GM21717 (cell line): ENCODE results near the gene HRG.
A peak's percentile ranks its signal among the peaks of the same experiment; 100 is the strongest.
"Not testable (repeated sequence)": the region's sequence is repeated elsewhere in the genome, so short reads cannot be mapped to it uniquely, and the experiment has no call there.

Experiments used
- ATAC-seq: cut with Tn5 transposase; IDR thresholded peaks from one replicate; pipeline ENCODE4 v1.9.1; 2021; ENCODE audit warnings: mild to moderate bottlenecking, moderate library complexity; ENCODE audit not compliant: unreplicated experiment

Gene HRG

GRCh38 chr3:186665625-186666188 is at the start of gene HRG:
Gene HRG (plus strand): TSS chr3:186666014. CDS start chr3:186666032, 18 bp downstream.
- no peak for ATAC-seq

GRCh38 chr3:186616299-186616617 is 49.6 kb upstream of the HRG start:
- no peak for ATAC-seq

GRCh38 chr3:186617036-186617946 is 48.5 kb upstream of the HRG start:
- peak; percentile 96 for ATAC-seq

GRCh38 chr3:186618318-186618938 is 47.4 kb upstream of the HRG start:
- no peak for ATAC-seq

GRCh38 chr3:186619787-186620212 is 46.0 kb upstream of the HRG start:
- no peak for ATAC-seq

GRCh38 chr3:186620213-186621092 is 45.4 kb upstream of the HRG start:
- no peak for ATAC-seq

- ATAC-seq: no peak
Observed at GRCh38 chr3:186621894-186622650, 43.7 kb upstream of the HRG start.

- ATAC-seq: no peak
Observed at GRCh38 chr3:186622651-186623310, 43.0 kb upstream of the HRG start.

GRCh38 chr3:186624598-186624997 is 41.2 kb upstream of the HRG start:
- no peak for ATAC-seq

- ATAC-seq: no peak
Observed at GRCh38 chr3:186625600-186626042, 40.2 kb upstream of the HRG start.

GRCh38 chr3:186626254-186626847 is 39.5 kb upstream of the HRG start:
- ATAC-seq: no peak

- no peak for ATAC-seq
Observed at GRCh38 chr3:186627852-186628414, 37.9 kb upstream of the HRG start.

- no peak for ATAC-seq
Observed at GRCh38 chr3:186628756-186629155, 37.1 kb upstream of the HRG start.

GRCh38 chr3:186630950-186631641 is 34.7 kb upstream of the HRG start:
- no peak for ATAC-seq

GRCh38 chr3:186633481-186633880 is 32.3 kb upstream of the HRG start:
- no peak for ATAC-seq

GRCh38 chr3:186634207-186634606 is 31.6 kb upstream of the HRG start:
- not testable (repeated sequence) for ATAC-seq

GRCh38 chr3:186635532-186635931 is 30.3 kb upstream of the HRG start:
- ATAC-seq: no peak

- no peak for ATAC-seq
Observed at GRCh38 chr3:186636536-186636935, 29.3 kb upstream of the HRG start.
